K562 (cell line): ENCODE results near the gene GPAT3. TPM values are rescaled to one million over a fixed set of nuclear protein-coding genes. Genes with fewer than 3 reads are reported as not detected.

Experiments
- CC2D1A ChIP-seq: fragments of 450-650 bp; IDR thresholded peaks from 2 replicates; pipeline ENCODE4 v1.6.1; 2017; ENCODE audit warnings: mild to moderate bottlenecking
- CTBP1 ChIP-seq: fragments of 450-650 bp; IDR thresholded peaks from 2 replicates; pipeline ENCODE4 v1.6.1; 2016; ENCODE audit warnings: borderline replicate concordance
- DPF2 ChIP-seq: fragments of 450-650 bp; IDR thresholded peaks from 2 replicates; pipeline ENCODE4 v1.6.1; 2016
- LARP7 ChIP-seq: fragments of 450-650 bp; IDR thresholded peaks from 2 replicates; pipeline ENCODE4 v1.6.1; 2016
- MTA2 ChIP-seq: fragments of 450-650 bp; IDR thresholded peaks from 2 replicates; pipeline ENCODE4 v1.6.1; 2016; ENCODE audit warnings: low read depth
- MYC ChIP-seq, 2 experiments: fragments of 250-450 bp in 1 of 2; sonication (Bioruptor Pico) in 1 of 2; IDR thresholded peaks; 2 replicates each; pipeline versions ENCODE4 v1.5.1 to v1.6.1; 2012 to 2021; ENCODE audit warnings: low read depth in 2 of 2, borderline replicate concordance in 1 of 2, improper control_type of control experiment in 1 of 2, low read length in 1 of 2, mild to moderate bottlenecking in 1 of 2, moderate library complexity in 1 of 2
- PCBP1 ChIP-seq: fragments of 200-400 bp; formaldehyde crosslinking; IDR thresholded peaks from 2 replicates; pipeline ENCODE4 v1.6.1; 2018; ENCODE audit warnings: mild to moderate bottlenecking, low read depth, low read length; ENCODE audit not compliant: poor library complexity, severe bottlenecking
- PHF21A ChIP-seq: fragments of 450-650 bp; IDR thresholded peaks from 2 replicates; pipeline ENCODE4 v1.6.1; 2017; ENCODE audit warnings: low read depth, borderline replicate concordance
- POU5F1 ChIP-seq: fragments of 150-350 bp; IDR thresholded peaks from 2 replicates; pipeline ENCODE4 v1.6.1; 2014; ENCODE audit warnings: borderline replicate concordance, low read length, low read depth, mild to moderate bottlenecking; ENCODE audit not compliant: partially characterized antibody
- SMARCC2 ChIP-seq: fragments of 450-650 bp; IDR thresholded peaks from 2 replicates; pipeline ENCODE4 v1.6.1; 2017; ENCODE audit warnings: antibody characterized with exemption, moderate library complexity, mild to moderate bottlenecking, low read depth
- polyA plus RNA-seq, 8 experiments: library from polyadenylated mRNA; depleted of rRNA in 4 of 8; stranded (reverse) in 5 of 8; unstranded in 3 of 8; fragments of >200 nt; fragmentation: Nextera tagmentation in 2 of 8; fragmentation: Illumina TruSeq in 1 of 8; extraction: Ambion mirVana in 2 of 8; extraction: Trizol in 1 of 8; gene quantifications; 2 replicates each; pipeline versions ENCODE4 v1.2.1 to v1.2.3, GENCODE V29; 2011 to 2014; ENCODE audit warnings: inconsistent platforms in 1 of 8, missing spikeins in 1 of 8
- total RNA-seq, 7 experiments: library from RNA; depleted of rRNA in 6 of 7; stranded (reverse); fragments of >200 nt in 6 of 7; fragmentation: Illumina TruSeq in 2 of 7; extraction: Trizol in 2 of 7; gene quantifications; 2 replicates each; pipeline versions ENCODE4 v1.2.1 to v1.2.3, GENCODE V29; 2011 to 2021; ENCODE audit warnings: low replicate concordance in 1 of 7
- TF ChIP-seq, protein P1 (sequence below): fragments of 450-650 bp; formaldehyde crosslinking; IDR thresholded peaks from 2 replicates; pipeline ENCODE4 v1.4.0; 2022; ENCODE audit warnings: missing genetic modification characterization
- TF ChIP-seq, protein P2 (sequence below): sonication (generic); formaldehyde crosslinking; IDR thresholded peaks from 2 replicates; pipeline ENCODE4 v1.8.0; 2022; ENCODE audit warnings: missing genetic modification reagents, mild to moderate bottlenecking, borderline replicate concordance
- TF ChIP-seq, protein P3 (sequence below): sonication (generic); formaldehyde crosslinking; IDR thresholded peaks from 2 replicates; pipeline ENCODE4 v1.8.0; 2022; ENCODE audit warnings: mild to moderate bottlenecking, missing genetic modification reagents, borderline replicate concordance
- TF ChIP-seq, protein P4 (sequence below): fragments of 250-450 bp; sonication (Bioruptor Pico); IDR thresholded peaks from 2 replicates; pipeline ENCODE4 v1.8.0; 2021; ENCODE audit warnings: mild to moderate bottlenecking, moderate library complexity
- TF ChIP-seq, protein P5 (sequence below): sonication (generic); formaldehyde crosslinking; IDR thresholded peaks from 2 replicates; pipeline ENCODE4 v1.8.1; 2023; ENCODE audit warnings: missing genetic modification reagents, mild to moderate bottlenecking, borderline replicate concordance

Gene GPAT3
- total and polyA plus RNA-seq, 9 of the 15 experiments (the other 6 are each of a cell fraction or from before 2014, with no cell fraction given), result 4.1 to 16.1 (median 13.1) TPM

DNA sequence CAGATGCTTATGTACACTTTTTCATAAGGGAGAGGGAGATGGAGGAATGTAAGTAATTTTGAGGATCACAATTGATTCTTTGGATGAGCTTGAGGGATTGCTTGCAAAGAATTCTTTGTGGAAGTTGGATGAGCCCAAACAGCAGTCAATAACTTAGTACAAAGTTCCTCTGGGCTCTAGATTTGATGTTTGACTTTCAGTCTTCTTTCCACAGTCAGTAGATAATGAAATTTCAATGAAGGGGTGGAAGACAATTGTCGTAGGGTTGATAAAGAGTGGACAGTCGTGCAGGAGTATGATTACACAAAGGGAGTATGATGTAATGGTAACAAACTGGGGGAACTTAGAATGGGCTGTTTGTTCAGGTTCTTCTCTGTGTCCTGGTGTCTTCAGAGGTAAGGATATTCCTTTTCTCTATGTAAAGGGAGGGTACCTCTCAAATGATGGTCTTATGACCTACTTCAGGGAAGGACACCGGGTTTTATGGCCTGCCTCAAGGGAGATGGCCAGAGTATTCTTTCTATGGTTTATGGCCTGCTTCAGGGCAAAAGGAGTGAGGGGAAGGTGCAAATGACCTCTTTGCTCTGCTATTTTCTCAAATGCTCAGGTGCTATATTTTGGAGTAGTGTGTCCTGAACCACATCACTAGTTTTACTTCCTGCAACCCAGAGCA lies 49.3 kb upstream of the GPAT3 start (continued):
- TF ChIP-seq, protein P1, sequence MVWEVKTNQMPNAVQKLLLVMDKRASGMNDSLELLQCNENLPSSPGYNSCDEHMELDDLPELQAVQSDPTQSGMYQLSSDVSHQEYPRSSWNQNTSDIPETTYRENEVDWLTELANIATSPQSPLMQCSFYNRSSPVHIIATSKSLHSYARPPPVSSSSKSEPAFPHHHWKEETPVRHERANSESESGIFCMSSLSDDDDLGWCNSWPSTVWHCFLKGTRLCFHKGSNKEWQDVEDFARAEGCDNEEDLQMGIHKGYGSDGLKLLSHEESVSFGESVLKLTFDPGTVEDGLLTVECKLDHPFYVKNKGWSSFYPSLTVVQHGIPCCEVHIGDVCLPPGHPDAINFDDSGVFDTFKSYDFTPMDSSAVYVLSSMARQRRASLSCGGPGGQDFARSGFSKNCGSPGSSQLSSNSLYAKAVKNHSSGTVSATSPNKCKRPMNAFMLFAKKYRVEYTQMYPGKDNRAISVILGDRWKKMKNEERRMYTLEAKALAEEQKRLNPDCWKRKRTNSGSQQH (CRISPR knock-in tag), result no peak
- TF ChIP-seq, protein P2, sequence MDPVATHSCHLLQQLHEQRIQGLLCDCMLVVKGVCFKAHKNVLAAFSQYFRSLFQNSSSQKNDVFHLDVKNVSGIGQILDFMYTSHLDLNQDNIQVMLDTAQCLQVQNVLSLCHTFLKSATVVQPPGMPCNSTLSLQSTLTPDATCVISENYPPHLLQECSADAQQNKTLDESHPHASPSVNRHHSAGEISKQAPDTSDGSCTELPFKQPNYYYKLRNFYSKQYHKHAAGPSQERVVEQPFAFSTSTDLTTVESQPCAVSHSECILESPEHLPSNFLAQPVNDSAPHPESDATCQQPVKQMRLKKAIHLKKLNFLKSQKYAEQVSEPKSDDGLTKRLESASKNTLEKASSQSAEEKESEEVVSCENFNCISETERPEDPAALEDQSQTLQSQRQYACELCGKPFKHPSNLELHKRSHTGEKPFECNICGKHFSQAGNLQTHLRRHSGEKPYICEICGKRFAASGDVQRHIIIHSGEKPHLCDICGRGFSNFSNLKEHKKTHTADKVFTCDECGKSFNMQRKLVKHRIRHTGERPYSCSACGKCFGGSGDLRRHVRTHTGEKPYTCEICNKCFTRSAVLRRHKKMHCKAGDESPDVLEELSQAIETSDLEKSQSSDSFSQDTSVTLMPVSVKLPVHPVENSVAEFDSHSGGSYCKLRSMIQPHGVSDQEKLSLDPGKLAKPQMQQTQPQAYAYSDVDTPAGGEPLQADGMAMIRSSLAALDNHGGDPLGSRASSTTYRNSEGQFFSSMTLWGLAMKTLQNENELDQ, result no peak
- TF ChIP-seq SMARCC2 (no peak), PHF21A (no peak), PCBP1 (no peak), DPF2 (peak; percentile 70), POU5F1 (no peak), CC2D1A (no peak), MTA2 (no peak), CTBP1 (no peak), MYC (IDR thresholded peaks at IDR 0.05; ENCODE audit: low read depth, low read length) (no peak), MYC (CRISPR knock-in tag; IDR thresholded peaks at IDR 0.05; ENCODE audit: borderline replicate concordance, low read depth) (no peak), LARP7 (no peak)
- TF ChIP-seq, protein P3, sequence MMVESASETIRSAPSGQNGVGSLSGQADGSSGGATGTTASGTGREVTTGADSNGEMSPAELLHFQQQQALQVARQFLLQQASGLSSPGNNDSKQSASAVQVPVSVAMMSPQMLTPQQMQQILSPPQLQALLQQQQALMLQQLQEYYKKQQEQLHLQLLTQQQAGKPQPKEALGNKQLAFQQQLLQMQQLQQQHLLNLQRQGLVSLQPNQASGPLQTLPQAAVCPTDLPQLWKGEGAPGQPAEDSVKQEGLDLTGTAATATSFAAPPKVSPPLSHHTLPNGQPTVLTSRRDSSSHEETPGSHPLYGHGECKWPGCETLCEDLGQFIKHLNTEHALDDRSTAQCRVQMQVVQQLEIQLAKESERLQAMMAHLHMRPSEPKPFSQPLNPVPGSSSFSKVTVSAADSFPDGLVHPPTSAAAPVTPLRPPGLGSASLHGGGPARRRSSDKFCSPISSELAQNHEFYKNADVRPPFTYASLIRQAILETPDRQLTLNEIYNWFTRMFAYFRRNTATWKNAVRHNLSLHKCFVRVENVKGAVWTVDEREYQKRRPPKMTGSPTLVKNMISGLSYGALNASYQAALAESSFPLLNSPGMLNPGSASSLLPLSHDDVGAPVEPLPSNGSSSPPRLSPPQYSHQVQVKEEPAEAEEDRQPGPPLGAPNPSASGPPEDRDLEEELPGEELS (CRISPR knock-in tag), result no peak
- TF ChIP-seq, protein P4, sequence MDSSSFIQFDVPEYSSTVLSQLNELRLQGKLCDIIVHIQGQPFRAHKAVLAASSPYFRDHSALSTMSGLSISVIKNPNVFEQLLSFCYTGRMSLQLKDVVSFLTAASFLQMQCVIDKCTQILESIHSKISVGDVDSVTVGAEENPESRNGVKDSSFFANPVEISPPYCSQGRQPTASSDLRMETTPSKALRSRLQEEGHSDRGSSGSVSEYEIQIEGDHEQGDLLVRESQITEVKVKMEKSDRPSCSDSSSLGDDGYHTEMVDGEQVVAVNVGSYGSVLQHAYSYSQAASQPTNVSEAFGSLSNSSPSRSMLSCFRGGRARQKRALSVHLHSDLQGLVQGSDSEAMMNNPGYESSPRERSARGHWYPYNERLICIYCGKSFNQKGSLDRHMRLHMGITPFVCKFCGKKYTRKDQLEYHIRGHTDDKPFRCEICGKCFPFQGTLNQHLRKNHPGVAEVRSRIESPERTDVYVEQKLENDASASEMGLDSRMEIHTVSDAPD, result no peak
- TF ChIP-seq, protein P5, sequence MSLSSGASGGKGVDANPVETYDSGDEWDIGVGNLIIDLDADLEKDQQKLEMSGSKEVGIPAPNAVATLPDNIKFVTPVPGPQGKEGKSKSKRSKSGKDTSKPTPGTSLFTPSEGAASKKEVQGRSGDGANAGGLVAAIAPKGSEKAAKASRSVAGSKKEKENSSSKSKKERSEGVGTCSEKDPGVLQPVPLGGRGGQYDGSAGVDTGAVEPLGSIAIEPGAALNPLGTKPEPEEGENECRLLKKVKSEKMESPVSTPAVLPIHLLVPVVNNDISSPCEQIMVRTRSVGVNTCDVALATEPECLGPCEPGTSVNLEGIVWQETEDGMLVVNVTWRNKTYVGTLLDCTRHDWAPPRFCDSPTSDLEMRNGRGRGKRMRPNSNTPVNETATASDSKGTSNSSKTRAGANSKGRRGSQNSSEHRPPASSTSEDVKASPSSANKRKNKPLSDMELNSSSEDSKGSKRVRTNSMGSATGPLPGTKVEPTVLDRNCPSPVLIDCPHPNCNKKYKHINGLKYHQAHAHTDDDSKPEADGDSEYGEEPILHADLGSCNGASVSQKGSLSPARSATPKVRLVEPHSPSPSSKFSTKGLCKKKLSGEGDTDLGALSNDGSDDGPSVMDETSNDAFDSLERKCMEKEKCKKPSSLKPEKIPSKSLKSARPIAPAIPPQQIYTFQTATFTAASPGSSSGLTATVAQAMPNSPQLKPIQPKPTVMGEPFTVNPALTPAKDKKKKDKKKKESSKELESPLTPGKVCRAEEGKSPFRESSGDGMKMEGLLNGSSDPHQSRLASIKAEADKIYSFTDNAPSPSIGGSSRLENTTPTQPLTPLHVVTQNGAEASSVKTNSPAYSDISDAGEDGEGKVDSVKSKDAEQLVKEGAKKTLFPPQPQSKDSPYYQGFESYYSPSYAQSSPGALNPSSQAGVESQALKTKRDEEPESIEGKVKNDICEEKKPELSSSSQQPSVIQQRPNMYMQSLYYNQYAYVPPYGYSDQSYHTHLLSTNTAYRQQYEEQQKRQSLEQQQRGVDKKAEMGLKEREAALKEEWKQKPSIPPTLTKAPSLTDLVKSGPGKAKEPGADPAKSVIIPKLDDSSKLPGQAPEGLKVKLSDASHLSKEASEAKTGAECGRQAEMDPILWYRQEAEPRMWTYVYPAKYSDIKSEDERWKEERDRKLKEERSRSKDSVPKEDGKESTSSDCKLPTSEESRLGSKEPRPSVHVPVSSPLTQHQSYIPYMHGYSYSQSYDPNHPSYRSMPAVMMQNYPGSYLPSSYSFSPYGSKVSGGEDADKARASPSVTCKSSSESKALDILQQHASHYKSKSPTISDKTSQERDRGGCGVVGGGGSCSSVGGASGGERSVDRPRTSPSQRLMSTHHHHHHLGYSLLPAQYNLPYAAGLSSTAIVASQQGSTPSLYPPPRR (CRISPR knock-in tag), result no peak
